Suppressor macrophage treated with lipopolysaccharide for 4 hours (primary cell): ENCODE results near the gene IL17D.
"Not testable (repeated sequence)": the region's sequence is repeated elsewhere in the genome, so short reads cannot be mapped to it uniquely, and the experiment has no call there.

ENCODE experiments used
- DNase-seq: peaks from one replicate; pipeline ENCODE4 v3.0.0-alpha.2; 2020

IL17D gene

GRCh38 chr13:20702915-20703779 is at the start of gene IL17D:
IL17D (plus strand) TSS chr13:20703699; CDS start chr13:20704002, 303 bp downstream.
- DNase-seq, result peak; percentile 18

- no peak for DNase-seq
Observed at GRCh38 chr13:20654156-20654555, 49.3 kb upstream of the IL17D start.

GRCh38 chr13:20658451-20659040 is 45.0 kb upstream of the IL17D start:
- DNase-seq, result no peak

- no peak for DNase-seq
Observed at GRCh38 chr13:20664351-20664750, 39.1 kb upstream of the IL17D start.

- no peak for DNase-seq
Observed at GRCh38 chr13:20666948-20667347, 36.6 kb upstream of the IL17D start.

GRCh38 chr13:20667857-20668437 is 35.6 kb upstream of the IL17D start:
- no peak for DNase-seq

- DNase-seq, result no peak
Observed at GRCh38 chr13:20669162-20669561, 34.3 kb upstream of the IL17D start.

GRCh38 chr13:20671789-20672188 is 31.7 kb upstream of the IL17D start:
- no peak for DNase-seq

- DNase-seq, result no peak
Observed at GRCh38 chr13:20672772-20673171, 30.7 kb upstream of the IL17D start.

- DNase-seq, result no peak
Observed at GRCh38 chr13:20673715-20674114, 29.8 kb upstream of the IL17D start.

GRCh38 chr13:20676213-20676612 is 27.3 kb upstream of the IL17D start:
- no peak for DNase-seq

- not testable (repeated sequence) for DNase-seq
Observed at GRCh38 chr13:20678606-20679005, 24.9 kb upstream of the IL17D start.

GRCh38 chr13:20679879-20680278 is 23.6 kb upstream of the IL17D start:
- no peak for DNase-seq

GRCh38 chr13:20680416-20681080 is 23.0 kb upstream of the IL17D start:
- no peak for DNase-seq

GRCh38 chr13:20681481-20681880 is 22.0 kb upstream of the IL17D start:
- not testable (repeated sequence) for DNase-seq

GRCh38 chr13:20682061-20682460 is 21.4 kb upstream of the IL17D start:
- DNase-seq, result no peak

GRCh38 chr13:20684041-20684440 is 19.5 kb upstream of the IL17D start:
- no peak for DNase-seq

- no peak for DNase-seq
Observed at GRCh38 chr13:20684546-20684945, 19.0 kb upstream of the IL17D start.

GRCh38 chr13:20685092-20685491 is 18.4 kb upstream of the IL17D start:
- no peak for DNase-seq

GRCh38 chr13:20686167-20686566 is 17.3 kb upstream of the IL17D start:
- DNase-seq, result no peak

- no peak for DNase-seq
Observed at GRCh38 chr13:20686863-20687579, 16.5 kb upstream of the IL17D start.

- DNase-seq, result no peak
Observed at GRCh38 chr13:20689291-20689690, 14.2 kb upstream of the IL17D start.

GRCh38 chr13:20691616-20692015 is 11.9 kb upstream of the IL17D start:
- no peak for DNase-seq
